Fibroblast of skin of right quadriceps (primary cell): ENCODE data around the gene R3HDM4.
A peak's percentile ranks its signal among the peaks of the same experiment; 100 is the strongest.
"Not testable (repeated sequence)": the region's sequence is repeated elsewhere in the genome, so short reads cannot be mapped to it uniquely, and the experiment has no call there.

Source experiments
- DNase-seq: peaks from one replicate; pipeline ENCODE4 v3.0.0-alpha.2; 2013

R3HDM4 gene

DNA sequence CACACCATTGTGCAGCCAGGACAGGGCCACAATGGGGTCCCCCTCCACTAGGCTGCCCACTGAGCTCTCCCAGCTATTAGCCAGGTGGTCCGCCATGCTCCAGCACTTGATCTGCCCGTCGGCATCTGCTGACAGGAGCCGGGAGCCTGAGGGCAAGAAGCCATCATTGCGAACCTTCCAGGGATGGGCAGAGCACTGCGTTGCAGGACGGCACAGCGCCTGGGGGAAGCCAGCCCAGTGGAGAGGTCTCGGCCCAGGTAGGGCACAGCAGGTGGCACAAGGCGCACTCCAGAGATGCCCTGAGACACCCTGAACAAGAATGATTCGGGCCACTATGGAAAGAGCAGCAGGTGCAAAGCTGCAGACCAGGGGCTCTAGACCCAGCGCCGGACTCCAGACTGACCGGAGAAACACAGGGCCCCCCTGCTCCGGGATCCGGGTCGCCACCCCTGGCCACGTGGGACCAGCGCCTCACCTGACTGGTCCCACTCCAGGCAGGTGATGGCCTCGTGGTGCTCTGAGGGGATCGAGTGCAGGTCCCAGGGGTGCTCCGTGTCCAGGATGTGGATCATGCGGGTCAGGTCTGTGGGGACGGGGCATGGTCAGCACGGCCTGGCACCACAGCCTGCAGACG lies 23.2 kb downstream of the R3HDM4 start:
- no peak for DNase-seq

DNA sequence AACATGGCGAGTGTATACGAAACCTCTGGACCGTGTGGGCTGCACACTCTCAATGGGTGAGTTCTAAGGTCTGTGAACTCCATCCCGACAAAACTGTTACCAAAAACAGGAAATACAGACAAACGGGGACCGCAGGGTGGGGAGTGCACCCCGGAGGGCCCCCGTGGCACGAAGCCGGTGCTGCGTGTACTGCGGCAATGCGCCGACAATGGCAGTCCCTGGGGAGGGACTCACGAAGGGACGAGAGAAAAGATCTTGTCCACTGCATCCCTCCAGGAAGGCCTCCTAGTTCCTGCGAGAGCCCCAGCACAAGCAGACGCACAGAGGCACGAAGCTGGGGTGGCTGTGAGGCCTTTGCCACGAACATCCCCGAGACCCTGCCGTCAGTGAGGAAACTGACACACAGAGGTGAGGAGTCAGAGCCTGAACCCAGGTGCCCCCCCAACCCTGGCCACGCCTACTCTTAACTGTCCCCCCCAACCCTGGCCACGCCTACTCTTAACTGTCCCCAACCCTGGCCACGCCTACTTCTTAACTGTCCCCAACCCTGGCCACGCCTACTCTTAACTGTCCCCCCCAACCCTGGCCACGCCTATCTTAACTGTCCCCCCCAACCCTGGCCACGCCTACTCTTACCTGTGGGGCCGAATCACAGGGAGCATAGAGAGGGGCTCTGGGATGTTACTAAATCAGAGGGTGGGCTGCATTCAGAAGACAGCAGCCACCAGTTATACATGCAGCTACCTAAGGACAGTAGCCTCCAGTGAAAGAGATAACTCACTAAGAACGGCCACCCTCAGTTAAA lies 24.2 kb downstream of the R3HDM4 start:
- no peak for DNase-seq

DNA sequence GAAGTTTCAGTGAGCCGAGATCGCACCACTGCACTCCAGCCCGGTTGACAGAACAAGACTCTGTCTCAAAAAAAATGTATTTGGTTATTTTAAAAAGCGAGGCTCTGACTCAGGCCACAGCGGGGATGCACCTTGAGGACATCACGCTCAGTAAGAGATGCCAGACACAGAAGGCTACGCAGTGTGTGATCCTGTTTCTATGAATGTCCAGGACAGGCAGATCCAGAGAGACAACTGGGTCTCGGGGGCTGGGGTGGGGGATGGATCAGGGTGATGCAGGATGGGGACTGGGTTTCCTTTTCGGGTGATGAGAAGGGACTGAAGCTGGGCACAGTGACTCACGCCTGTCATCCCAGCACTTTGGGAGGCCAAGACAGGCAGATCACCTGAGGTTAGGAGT lies 25.4 kb downstream of the R3HDM4 start:
- no peak for DNase-seq

DNA sequence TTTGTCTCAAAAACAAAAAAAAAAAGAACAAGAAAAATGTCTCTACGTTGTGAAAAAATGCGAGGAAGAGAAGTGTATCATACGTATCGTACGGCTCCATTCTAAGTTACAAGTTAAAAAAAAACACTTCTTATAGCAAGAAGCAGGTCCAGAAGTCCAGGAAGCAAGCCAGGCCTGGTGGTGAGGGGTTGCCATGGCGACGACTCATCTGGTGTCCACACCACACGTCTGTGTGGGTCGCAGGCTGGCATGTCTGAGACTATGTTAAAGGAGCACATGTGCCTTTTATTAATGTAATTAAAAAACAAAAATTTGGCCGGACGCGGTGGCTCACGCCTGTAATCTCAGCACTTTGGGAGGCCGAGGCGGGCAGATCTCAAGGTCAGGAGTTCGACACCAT lies 25.9 kb downstream of the R3HDM4 start:
- DNase-seq, result peak; percentile 47

DNA sequence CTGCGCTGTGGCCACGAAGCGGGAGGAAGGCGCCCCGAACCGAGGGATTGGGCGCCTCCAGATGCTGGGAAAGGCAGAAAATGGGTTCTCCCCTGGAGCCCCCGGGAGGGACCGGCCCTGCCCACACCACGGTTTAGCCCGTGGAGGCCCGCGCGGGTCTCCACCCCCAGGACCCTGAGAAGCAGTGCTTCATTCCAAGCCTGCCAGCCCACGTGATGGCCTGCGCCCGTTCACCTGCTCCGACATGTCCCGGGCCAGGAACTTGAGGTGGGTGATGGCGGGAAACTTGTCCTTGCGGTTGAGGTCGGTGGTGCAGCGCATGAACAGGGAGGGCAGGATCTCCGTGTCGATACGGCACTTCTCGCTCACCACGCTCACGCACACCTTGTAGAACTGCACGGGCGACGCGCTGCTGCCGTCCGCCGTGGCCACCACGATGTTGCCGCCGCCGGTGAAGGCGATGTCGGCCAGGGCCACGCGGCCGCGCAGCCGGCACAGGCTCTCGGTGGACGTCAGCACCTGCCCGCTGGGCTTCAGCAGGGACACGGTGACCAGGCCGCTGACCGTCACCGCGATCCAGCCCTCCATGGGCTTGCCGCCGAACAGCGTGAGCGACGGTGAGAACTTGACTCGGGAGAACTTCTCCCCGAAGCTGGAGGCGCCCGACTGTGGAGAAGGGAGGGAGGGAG lies 27.3 kb downstream of the R3HDM4 start:
- DNase-seq, result no peak

DNA sequence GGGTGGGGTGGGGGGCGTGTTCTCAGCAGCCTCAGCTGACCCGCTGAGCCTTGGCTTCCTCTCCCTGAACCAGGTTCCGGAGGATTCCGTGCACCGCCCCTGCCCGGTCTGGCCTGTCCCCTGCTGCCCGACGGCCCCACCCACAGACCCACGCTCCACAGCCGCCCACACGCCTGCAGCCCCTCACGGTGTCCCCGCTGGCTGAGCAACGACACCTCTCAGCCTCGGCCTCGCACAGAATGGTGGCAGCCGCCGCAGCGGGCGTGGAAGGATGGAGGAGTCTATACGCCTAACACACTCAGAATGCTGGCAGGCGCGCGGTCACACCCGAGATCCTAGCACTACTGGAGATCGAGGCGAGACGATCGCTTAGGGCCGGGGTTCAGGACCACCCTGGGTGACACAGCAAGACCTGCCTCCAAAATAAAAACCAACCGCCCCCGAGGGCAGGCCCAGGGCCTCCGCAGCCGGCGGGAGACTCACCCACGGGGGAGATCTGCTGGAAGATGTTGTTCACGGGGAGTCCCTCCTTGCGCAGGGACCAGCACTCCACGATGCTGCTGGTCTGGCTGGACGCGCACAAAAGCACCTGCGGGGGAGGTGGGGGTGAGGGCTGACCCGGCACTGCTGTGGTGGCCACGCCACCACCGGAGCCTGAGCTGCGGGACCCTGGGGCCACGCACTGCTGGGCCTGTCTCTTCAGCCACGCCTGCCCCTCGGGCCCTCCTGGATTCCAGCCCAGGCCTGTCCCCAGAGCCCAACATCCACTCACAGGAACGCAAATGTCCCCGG lies 28.4 kb downstream of the R3HDM4 start:
- no peak for DNase-seq

DNA sequence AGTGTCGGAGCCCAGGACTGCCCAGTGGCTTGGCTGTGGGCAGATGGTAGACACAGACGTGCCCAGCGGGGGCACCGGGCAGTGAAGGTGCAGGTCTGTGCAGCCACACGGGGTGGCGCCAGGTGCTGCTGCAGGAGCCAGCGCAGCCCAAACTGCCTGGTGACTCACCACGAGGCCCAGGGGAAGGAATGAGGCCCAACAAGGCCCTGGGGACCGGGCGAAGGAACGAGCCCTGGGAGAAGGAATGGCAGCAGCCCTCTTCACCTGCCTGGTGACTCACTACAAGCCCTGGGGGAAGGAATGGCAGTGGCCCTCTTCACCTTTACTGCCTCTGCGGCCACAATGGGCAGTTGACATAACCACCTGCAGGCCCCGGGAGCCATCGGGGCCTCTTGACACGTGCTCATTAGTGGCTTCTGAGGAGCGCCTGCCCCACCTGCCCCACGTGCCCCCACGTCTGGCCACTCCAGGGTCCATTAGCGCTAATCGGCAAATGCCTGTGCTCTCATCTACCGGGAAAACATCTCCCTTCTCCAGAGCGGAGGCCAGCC lies 29.3 kb downstream of the R3HDM4 start:
- no peak for DNase-seq

DNA sequence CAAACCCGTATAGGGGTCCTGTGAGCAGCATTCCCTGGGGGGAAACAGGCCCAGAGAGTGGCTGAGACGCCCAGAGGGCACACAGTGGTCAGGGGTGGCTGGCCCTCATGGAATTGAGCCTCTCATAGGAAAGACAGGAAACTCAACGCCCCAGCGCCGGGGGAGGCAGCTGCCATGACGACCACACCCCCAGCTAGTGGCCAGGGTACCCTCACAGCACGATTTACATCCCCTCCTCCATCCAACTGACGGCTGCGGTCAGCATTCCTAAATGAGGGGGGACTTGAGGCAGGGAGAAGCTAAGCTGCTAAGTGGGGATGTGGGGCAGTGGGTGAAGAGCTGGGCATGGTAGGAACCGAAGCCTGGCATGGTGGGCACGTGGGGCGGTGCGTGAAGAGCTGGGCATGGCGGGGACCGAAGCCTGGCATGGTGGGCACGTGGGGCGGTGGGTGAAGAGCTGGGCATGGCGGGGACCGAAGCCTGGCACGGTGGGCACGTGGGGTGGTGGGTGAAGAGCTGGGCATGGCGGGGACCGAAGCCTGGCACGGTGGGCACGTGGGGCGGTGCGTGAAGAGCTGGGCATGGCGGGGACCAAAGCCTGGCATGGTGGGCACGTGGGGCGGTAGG lies 30.0 kb downstream of the R3HDM4 start:
- DNase-seq, result no peak

DNA sequence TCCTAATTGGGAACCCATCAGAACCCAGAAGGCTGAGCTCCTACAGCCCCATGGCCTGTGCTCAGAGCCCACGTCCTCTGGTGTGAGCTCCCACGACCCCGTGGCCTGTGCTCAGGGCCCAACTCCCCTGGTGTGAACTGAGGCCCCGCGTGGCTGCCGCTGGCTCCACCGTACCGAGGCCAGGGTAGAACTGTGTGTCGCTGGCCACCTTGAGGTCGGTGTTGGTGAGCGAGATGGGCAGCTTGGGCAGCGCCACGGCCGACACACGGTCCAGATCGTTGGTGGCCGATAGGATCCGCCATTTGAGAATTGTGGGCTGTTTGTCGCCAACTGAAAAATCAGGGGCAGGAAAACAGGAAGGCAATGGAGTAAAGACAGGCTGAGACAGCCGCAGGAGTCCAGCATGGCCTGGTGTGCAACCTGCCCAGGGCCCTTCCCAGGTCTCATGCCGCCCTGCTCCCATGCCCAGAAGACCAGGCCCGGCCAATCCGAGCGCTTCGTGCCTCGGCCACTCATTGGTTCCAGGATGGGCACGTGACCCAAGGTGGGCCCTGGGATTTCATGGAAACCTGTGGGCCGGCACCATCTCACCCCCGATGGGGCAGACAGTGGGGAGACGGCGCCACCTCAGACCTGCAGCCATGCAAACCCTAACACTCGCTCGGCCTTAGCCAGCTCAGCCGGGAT lies 31.5 kb downstream of the R3HDM4 start:
- DNase-seq, result no peak

DNA sequence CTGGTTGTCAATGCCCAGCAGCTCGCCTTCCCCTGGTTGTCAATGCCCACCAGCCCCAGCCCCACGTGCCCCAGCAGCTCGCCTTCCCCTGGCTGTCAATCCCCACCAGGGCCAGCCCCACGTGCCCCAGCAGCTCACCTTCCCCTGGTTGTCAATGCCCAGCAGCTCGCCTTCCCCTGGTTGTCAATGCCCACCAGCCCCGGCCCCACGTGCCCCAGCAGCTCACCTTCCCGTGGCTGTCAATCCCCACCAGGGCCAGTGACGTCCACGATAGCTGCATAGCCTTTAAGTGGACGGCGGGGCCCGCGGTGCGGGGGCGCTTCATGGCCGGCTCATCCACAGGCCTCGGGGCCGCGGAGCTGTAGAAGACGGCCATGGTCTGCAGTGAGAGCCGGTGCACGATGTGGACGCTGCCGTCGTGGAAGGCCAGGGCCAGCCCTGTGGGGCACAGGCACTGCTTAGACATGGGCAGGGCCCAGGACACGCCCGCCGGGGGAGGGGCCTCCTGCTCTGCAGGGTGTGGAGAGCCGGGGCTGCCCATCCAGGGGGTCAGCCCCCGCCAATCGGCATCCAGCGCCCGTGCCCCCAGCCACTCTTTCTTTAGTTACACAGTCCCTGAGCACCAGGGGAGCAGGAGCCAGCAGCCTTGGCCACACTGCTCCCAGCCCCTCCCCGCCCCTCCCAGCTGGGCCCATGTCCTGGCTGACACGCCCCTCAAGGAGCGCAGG lies 33.1 kb downstream of the R3HDM4 start:
- no peak for DNase-seq

DNA sequence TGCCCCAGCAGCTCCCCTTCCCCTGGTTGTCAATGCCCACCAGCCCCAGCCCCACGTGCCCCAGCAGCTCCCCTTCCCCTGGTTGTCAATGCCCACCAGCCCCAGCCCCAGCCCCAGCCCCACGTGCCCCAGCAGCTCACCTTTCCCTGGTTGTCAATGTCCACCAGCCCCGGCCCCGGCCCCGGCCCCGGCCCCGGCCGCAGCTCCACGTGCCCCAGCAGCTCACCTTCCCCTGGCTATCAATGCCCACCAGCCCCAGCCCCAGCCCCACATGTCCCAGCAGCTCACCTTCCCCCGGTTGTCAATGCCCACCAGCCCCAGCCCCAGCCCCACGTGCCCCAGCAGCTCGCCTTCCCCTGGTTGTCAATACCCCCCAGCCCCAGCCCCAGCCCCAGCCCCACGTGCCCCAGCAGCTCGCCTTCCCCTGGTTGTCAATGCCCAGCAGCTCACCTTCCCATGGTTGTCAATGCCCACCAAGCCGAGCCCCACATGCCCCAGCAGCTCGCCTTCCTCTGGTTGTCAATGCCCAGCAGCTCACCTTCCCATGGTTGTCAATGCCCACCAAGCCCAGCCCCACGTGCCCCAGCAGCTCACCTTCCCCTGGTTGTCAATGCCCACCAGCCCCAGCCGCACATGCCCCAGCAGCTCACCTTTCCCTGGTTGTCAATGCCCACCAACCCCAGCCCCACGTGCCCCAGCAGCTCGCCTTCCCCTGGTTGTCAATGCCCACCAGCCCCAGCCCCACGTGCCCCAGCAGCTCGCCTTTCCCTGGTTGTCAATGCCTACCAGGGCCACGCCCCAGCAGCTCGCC lies 34.1 kb downstream of the R3HDM4 start:
- not testable (repeated sequence) for DNase-seq

DNA sequence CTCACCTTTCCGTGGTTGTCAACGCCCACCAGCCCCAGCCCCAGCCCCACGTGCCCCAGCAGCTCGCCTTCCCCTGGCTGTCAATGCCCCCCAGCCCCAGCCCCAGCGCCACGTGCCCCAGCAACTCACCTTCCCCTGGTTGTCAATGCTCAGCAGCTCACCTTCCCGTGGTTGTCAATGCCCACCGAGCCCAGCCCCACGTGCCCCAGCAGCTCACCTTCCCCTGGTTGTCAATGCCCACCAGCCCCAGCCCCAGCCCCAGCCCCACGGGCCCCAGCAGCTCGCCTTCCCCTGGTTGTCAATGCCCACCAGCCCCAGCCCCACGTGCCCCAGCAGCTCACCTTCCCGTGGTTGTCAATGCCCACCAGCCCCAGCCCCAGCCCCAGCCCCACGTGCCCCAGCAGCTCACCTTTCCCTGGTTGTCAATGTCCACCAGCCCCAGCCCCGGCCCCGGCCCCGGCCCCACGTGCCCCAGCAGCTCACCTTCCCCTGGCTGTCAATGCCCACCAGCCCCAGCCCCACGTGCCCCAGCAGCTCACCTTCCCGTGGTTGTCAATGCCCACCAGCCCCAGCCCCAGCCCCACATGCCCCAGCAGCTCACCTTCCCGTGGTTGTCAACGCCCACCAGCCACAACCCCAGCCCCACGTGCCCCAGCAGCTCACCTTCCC lies 34.9 kb downstream of the R3HDM4 start:
- not testable (repeated sequence) for DNase-seq

DNA sequence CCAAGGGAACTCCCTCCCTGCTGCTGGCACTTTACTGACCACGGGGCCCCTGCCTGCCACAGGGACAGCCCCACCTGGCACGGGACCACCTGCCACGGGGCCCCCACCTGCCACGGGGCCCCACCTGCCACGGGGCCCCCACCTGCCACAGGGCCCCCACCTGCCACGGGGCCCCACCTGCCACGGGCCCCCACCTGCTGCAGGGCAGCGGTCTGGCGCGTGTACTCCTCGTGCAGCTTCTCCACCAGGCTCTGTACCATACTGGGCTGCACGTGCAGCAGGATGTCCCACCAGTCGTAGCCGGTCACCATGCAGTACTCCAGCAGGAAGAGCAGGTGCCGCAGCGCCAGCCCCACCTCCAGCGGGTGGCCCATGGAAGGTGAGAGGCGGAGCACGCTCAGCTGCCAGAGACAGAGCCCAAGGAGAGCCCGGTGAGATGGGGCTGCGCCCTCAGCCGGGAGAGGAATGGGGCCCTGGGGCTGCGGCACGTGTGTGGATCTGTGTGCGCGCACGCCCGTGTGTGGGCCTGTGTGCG lies 36.2 kb downstream of the R3HDM4 start:
- no peak for DNase-seq

DNA sequence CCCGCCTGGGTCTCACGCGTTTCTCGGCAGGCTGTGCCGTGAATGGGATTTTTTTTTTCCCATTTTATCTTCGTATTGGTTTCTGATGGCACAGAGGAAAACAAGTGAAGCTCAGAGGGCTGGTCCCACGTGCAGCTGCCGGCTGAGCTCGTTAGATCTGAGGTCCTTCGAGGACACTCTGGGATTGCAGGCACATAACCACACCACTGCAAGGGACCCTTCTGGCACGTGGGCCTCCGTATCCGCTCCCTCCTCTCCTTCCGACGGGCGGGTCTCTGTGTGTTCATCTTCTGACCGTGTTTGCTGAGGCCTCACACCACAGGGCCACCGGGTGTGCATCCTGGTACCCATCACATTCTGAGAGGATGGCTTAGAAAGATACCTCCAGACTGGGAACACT lies 36.9 kb downstream of the R3HDM4 start:
- DNase-seq, result no peak

DNA sequence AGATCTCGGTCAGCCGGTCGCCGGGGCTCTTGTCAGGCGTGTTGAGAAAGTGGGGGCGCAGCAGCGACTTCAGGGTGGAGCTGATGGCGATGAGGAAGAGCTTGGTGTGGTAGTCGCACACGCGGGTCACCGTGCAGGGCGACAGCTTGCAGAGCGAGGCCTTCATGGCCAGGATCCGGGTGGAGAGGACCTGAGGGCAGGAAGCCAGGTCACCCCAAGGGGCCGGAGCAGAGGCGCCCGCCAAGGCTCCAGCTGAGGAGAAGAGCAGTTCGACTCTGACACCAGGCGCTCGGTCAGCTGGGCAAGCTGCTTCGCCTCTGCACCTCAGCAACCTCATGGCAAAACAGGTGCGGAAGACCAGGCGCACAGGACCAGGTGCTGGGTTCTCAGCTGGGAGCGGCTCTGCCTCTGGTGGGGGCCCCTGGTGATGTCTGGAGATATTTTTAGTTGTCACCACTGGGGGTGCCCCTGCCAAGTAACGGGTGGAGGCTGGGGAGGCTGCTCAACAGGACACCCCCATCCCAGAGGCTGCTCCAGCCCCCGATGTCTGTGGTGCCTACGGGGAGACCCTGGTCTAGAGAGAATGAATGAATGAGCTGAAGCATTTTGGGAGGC lies 37.6 kb downstream of the R3HDM4 start:
- no peak for DNase-seq

DNA sequence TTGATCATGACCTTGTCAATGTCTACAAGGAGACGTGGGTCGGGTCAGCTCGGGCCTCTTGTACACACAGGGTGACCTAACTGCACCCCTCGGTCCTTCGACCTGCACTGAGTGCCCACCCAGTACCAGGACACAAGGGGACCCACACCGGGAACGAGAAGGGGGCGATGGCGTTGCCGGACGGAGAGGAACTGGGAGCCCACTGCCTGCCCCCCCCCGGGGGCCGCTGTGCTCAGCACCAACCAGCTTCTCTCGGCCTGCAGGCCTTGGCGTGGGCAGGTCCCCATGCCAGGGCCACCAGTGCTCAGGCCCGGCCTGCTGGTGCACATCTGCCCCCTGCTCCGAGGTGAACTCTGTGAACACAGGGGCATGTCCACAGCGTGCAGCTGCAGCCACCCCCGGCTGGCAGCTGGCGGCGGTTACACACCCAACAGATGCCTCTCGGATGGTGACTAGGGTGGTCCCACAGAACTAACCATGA lies 39.4 kb downstream of the R3HDM4 start:
- DNase-seq, result no peak

DNA sequence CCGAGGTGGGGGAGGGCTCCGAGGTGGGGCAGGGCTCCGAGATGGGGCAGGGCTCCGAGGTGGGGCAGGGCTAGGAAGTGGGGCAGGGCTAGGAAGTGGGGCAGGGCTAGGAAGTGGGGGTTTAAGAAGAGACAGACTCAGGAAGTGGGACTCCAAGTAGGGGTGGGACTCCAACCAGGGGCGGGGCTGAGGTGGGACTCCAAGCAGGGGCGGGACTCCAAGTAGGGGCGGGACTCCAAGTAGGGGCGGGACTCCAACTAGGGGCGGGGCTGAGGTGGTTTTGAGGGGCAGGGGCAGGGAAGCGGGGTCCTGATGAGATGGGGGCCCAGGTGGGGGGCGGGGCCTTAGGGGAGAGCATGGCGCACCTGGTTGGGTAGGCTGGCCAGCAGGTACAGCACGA lies 39.9 kb downstream of the R3HDM4 start:
- peak; percentile 67 for DNase-seq

DNA sequence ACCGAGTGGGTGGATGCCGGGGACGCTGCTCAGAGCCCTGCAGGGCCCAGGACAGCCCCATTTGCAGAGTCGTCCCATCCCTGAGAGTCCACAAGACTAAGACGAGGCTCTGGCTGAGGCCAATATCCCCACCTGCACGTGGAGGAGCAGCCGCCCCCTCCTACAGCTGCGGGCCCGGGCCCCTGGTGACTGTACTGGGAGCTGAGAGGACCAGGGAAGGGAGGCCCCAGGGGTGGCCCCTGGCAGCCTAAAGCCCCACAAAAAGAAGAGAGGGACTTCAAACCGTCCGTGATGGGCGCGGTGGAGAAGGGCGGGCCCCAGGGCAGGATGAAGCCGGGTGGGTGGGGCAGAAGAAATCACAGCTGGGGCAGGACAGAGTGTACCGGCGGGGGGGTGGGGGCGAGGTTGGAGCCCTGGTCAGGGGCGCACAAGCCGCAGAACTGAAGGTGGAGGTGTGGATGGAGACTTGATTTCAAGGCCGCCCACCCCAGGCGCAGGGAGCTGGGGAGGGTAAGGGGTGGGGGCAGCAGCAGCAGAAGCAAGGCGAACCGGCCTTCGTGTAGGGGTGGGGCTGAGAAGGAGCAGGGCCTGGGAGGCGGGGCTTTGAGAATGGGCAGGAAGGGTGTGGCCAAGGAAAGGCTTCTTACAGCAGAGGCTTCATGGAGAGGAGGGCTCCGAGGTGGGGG lies 40.6 kb downstream of the R3HDM4 start:
- DNase-seq, result peak; percentile 75
